Cardiac muscle cell (in vitro differentiated cells and primary cell): Measurements from ENCODE around the gene GOLGA6L7. TPM values are rescaled to one million over a fixed set of nuclear protein-coding genes. Genes with fewer than 3 reads are reported as not detected.
"Not testable (repeated sequence)": the region's sequence is repeated elsewhere in the genome, so short reads cannot be mapped to it uniquely, and the experiment has no call there.

Source experiments
- DNase-seq, 2 donors: peaks; one replicate each; pipeline versions ENCODE4 v3.0.0 to v3.0.0-alpha.2; 2010 to 2017; ENCODE audit warnings: low read depth in 1 of 2, low spot score in 1 of 2
- H3K27ac ChIP-seq: fragments of 200-600 bp; sonication (generic); 2 replicates; pipeline ENCODE4 v1.5.1; 2016
- H3K27me3 ChIP-seq: fragments of 200-600 bp; sonication (generic); 2 replicates; pipeline ENCODE4 v1.6.0; 2016; ENCODE audit warnings: control low read depth
- H3K36me3 ChIP-seq: fragments of 200-600 bp; sonication (generic); 2 replicates; pipeline ENCODE4 v1.5.1; 2016; ENCODE audit warnings: control low read depth
- H3K4me1 ChIP-seq: fragments of 200-600 bp; sonication (generic); 2 replicates; pipeline ENCODE4 v1.8.1; 2017; ENCODE audit warnings: low read depth, mild to moderate bottlenecking, mixed run types
- H3K4me3 ChIP-seq: fragments of 200-600 bp; sonication (generic); 2 replicates; pipeline ENCODE4 v1.5.1; 2016; ENCODE audit warnings: mild to moderate bottlenecking
- H3K9me3 ChIP-seq: fragments of 200-600 bp; sonication (generic); 2 replicates; pipeline ENCODE4 v1.5.1; 2017; ENCODE audit warnings: low read depth, mild to moderate bottlenecking, control low read depth
- polyA plus RNA-seq: library from polyadenylated mRNA; unstranded; fragments of >200 nt; fragmentation: Nextera tagmentation; extraction: Ambion mirVana; gene quantifications from 2 replicates; pipeline ENCODE4 v1.2.1, GENCODE V29; 2016
- total RNA-seq: library from RNA; depleted of rRNA; stranded (reverse); fragments of >200 nt; gene quantifications from 2 replicates; pipeline ENCODE4 v1.2.3, GENCODE V29; 2016

Gene GOLGA6L7
- total and polyA plus RNA-seq, 2 experiments from 2014 or later, result 0.59 TPM; not detected in 1

DNA sequence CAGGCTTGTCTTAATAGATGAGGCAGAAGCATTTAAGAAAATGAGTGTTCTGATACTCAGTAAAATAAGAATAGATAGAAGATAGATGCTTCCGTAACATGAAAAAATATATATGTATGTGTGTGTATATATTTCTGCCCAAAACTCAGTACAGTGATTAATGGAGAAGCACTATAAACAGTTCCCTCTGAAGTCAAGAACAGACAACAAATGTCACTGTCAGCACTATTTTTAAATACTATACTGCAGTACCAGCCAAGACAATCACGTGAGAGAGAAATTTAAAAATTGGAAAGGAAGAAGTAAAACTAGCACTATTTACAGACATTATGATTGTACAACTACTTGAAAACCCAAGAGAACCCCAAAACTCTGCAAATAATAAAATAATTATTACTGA lies 27.0 kb downstream of the GOLGA6L7 start:
- not testable (repeated sequence) for H3K4me1 ChIP-seq, H3K9me3 ChIP-seq, H3K27ac ChIP-seq, H3K36me3 ChIP-seq, H3K4me3 ChIP-seq, H3K27me3 ChIP-seq, DNase-seq

- H3K36me3 ChIP-seq, H3K4me3 ChIP-seq, DNase-seq, H3K27ac ChIP-seq, H3K9me3 ChIP-seq, H3K27me3 ChIP-seq, H3K4me1 ChIP-seq: not testable (repeated sequence)
These were observed 28.5 kb downstream of the GOLGA6L7 start for GRCh38 chr15:28819930-28820295.

GRCh38 chr15:28819019-28819929 lies 29.2 kb downstream of the GOLGA6L7 start:
- H3K27me3 ChIP-seq, H3K9me3 ChIP-seq, H3K27ac ChIP-seq, H3K4me3 ChIP-seq, H3K4me1 ChIP-seq, H3K36me3 ChIP-seq: not testable (repeated sequence)
- peak in 1 of 2 donors; percentile 34 for DNase-seq

DNA sequence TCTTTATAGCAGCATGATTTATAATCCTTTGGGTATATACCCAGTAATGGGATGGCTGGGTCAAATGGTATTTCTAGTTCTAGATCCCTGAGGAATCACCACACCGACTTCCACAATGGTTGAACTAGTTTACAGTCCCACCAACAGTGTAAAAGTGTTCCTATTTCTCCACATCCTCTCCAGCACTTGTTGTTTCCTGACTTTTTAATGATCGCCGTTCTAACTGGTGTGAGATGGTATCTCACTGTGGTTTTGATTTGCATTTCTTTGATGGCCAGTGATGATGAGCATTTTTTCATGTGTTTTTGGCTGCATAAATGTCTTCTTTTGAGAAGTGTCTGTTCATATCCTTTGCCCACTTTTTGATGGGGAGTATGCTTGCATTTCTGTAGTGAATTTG lies 30.3 kb downstream of the GOLGA6L7 start:
- not testable (repeated sequence) for H3K9me3 ChIP-seq, H3K36me3 ChIP-seq, DNase-seq, H3K4me1 ChIP-seq, H3K27me3 ChIP-seq, H3K4me3 ChIP-seq, H3K27ac ChIP-seq

DNA sequence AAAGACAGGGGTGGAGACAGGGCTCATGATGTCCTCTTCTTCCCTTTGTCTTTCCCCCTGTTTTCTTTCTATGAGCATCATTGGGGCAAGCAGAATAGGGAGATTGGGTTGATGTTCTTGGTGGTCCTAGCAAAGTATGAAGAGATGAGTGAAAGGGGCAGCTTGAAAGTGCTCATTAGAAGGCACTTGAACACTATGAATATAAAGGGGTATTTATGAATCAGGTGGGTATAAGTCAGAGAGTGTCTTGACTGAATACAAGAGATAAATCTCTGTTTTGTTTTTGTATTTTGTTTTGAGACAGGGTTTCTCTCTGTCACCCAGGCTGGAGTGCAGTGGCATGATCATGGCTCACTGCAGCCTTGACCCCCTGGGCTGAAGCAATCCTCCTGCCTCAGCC lies 34.4 kb downstream of the GOLGA6L7 start:
- not testable (repeated sequence) for H3K4me1 ChIP-seq, H3K27me3 ChIP-seq, H3K9me3 ChIP-seq, H3K36me3 ChIP-seq, H3K27ac ChIP-seq, H3K4me3 ChIP-seq, DNase-seq

DNA sequence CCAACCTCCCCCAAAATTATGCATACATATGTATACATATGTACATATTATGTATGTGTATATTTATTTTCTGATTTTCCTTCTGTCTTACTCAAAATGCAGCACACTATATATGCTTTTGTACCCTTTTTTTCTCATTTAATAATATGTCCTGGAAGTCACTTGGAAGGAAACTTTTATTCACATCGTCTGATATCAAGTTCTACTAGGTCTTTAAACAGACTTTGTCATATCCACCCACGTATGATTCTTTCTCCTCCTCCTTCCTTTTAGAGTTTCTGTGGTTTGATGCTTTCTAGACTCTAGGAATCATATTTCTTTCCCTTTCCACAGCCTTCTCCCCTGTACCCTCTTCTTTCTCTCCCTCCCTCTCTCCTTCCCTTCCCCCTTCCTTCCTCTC lies 35.1 kb downstream of the GOLGA6L7 start:
- not testable (repeated sequence) for H3K36me3 ChIP-seq

GRCh38 chr15:28811852-28812550 lies 36.4 kb downstream of the GOLGA6L7 start:
- not testable (repeated sequence) for H3K4me1 ChIP-seq, DNase-seq, H3K27me3 ChIP-seq, H3K4me3 ChIP-seq, H3K36me3 ChIP-seq, H3K27ac ChIP-seq, H3K9me3 ChIP-seq

More for the DNA sequence above, 35.1 kb downstream of the GOLGA6L7 start:
- H3K27me3 ChIP-seq, H3K9me3 ChIP-seq, H3K4me1 ChIP-seq, H3K4me3 ChIP-seq, H3K27ac ChIP-seq, DNase-seq: not testable (repeated sequence)

DNA sequence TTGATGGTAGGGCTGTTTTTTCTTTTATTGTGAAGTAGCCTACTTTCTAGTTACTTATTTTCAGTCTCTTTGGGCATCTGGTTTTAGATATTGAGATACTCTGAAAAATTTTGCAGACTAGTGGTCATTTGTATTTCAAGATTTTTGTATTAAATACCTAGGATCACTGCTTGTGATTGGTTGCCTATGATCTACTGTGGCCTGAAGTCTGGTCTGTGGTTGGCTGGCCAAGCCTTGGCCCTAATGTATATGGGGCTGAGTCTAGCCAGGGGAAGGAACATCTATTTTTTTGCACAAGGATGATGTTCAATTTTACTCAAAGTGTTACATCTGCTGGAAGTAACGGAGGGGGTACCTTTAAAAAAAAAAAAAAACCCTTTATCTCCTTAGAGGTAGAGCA lies 38.0 kb downstream of the GOLGA6L7 start:
- DNase-seq, H3K9me3 ChIP-seq, H3K36me3 ChIP-seq, H3K27me3 ChIP-seq, H3K4me3 ChIP-seq, H3K27ac ChIP-seq, H3K4me1 ChIP-seq: not testable (repeated sequence)

GRCh38 chr15:28808136-28808535 lies 40.3 kb downstream of the GOLGA6L7 start:
- H3K27me3 ChIP-seq, H3K4me3 ChIP-seq, DNase-seq, H3K4me1 ChIP-seq, H3K9me3 ChIP-seq, H3K36me3 ChIP-seq, H3K27ac ChIP-seq: not testable (repeated sequence)

- not testable (repeated sequence) for H3K36me3 ChIP-seq, H3K4me1 ChIP-seq, H3K4me3 ChIP-seq, H3K9me3 ChIP-seq, H3K27ac ChIP-seq, DNase-seq, H3K27me3 ChIP-seq
These were observed 48.1 kb downstream of the GOLGA6L7 start for GRCh38 chr15:28800366-28800765.

GRCh38 chr15:28798234-28798633 lies 50.2 kb downstream of the GOLGA6L7 start:
- not testable (repeated sequence) for H3K36me3 ChIP-seq, H3K4me3 ChIP-seq, H3K27me3 ChIP-seq, H3K9me3 ChIP-seq, DNase-seq, H3K27ac ChIP-seq, H3K4me1 ChIP-seq
